DOHH2 (cell line): ENCODE results near the gene DISC1.

Source experiments
- H3F3A ChIP-seq: fragments of 200-600 bp; sonication (generic), shearing (Covaris generic); 2 replicates; pipeline ENCODE4 v1.6.0; 2016; ENCODE audit warnings: antibody characterized with exemption, mild to moderate bottlenecking; ENCODE audit not compliant: control insufficient read depth, insufficient read depth
- H3K27ac ChIP-seq: fragments of 200-600 bp; sonication (generic); 2 replicates; pipeline ENCODE4 v1.5.1; 2014; ENCODE audit warnings: low read depth, mild to moderate bottlenecking, low read length, moderate library complexity
- H3K27me3 ChIP-seq: fragments of 200-600 bp; sonication (generic); 2 replicates; pipeline ENCODE4 v1.6.1; 2014; ENCODE audit warnings: mild to moderate bottlenecking, low read length, mixed read lengths; ENCODE audit not compliant: control insufficient read depth
- H3K36me3 ChIP-seq: fragments of 200-600 bp; sonication (generic); 2 replicates; pipeline ENCODE4 v1.6.1; 2014; ENCODE audit warnings: mild to moderate bottlenecking, low read length, moderate library complexity, mixed read lengths; ENCODE audit not compliant: control insufficient read depth
- H3K4me1 ChIP-seq: fragments of 200-600 bp; sonication (generic); 2 replicates; pipeline ENCODE4 v1.6.1; 2014; ENCODE audit warnings: mild to moderate bottlenecking, low read length, mixed read lengths; ENCODE audit not compliant: control insufficient read depth
- H3K4me2 ChIP-seq: fragments of 200-600 bp; sonication (generic); 2 replicates; pipeline ENCODE4 v1.6.0; 2014; ENCODE audit warnings: mild to moderate bottlenecking, low read length, moderate library complexity
- H3K4me3 ChIP-seq: fragments of 200-600 bp; sonication (generic); 2 replicates; pipeline ENCODE4 v1.5.1; 2014; ENCODE audit warnings: mild to moderate bottlenecking, low read length, mixed read lengths
- H3K79me2 ChIP-seq: fragments of 200-600 bp; sonication (generic); 2 replicates; pipeline ENCODE4 v1.6.1; 2014; ENCODE audit warnings: mild to moderate bottlenecking, low read length, mixed read lengths; ENCODE audit not compliant: control insufficient read depth
- H3K9me2 ChIP-seq: fragments of 200-600 bp; sonication (generic); replicated peaks from 2 replicates; pipeline ENCODE4 v1.6.1; 2014; ENCODE audit warnings: mild to moderate bottlenecking, low read length, mixed read lengths; ENCODE audit not compliant: control insufficient read depth
- H3K9me3 ChIP-seq: fragments of 200-600 bp; sonication (generic); 2 replicates; pipeline ENCODE4 v1.6.1; 2014; ENCODE audit warnings: antibody characterized with exemption, low read length, mixed read lengths; ENCODE audit not compliant: control insufficient read depth, insufficient read depth
- H4K20me1 ChIP-seq: fragments of 200-600 bp; sonication (generic); 2 replicates; pipeline ENCODE4 v1.6.0; 2014; ENCODE audit warnings: low read depth, mild to moderate bottlenecking, antibody characterized with exemption, low read length, moderate library complexity; ENCODE audit not compliant: control insufficient read depth, insufficient read depth
- CTCF ChIP-seq: fragments of 200-600 bp; sonication (generic); IDR thresholded peaks from one replicate; pipeline ENCODE4 v1.5.1; 2014; ENCODE audit warnings: antibody characterized with exemption, mild to moderate bottlenecking, low read depth, low read length; ENCODE audit not compliant: poor library complexity, severe bottlenecking
- EZH2phosphoT487 ChIP-seq: fragments of 200-600 bp; sonication (generic); IDR thresholded peaks from 2 replicates; pipeline ENCODE4 v1.6.1; 2017; ENCODE audit warnings: borderline replicate concordance, mild to moderate bottlenecking, antibody characterized with exemption, low read length, moderate library complexity, mixed read lengths

Gene DISC1

DNA sequence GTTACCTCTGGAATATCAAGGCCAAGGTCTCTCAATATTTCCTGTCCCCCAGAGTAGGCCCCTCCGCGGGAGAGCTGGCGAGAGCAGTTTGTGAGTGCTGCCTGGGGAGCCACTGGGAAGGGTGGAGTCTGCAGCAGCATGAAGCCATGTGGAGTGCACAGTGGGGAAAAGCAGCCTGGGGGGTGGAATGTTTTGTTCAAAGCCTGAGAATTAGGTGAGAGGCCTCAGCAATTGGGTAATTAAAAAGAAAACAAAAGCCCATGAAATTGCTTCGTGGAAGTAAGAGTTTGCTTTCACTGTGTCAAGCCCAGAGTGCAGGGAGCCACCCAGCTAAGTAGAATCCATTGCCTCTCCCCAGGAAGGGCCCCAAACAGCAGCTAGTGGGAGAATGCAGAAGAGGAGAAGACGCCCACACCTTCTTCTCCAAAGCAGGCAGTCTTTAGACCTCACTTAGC, 30.2 kb upstream of the DISC1 start:
- no peaks in the 10 kb centered on the region for H3K36me3 ChIP-seq
- no peak for TF ChIP-seq CTCF
- TF ChIP-seq EZH2phosphoT487: no peak
- H3K4me3 ChIP-seq: no peak overlapping the region
- H3K9me3 ChIP-seq: no peaks in the 10 kb centered on the region
- no peaks in the 10 kb centered on the region for H3K27me3 ChIP-seq
- no peaks in the 10 kb centered on the region for H4K20me1 ChIP-seq
- H3F3A ChIP-seq: no peaks in the 10 kb centered on the region
- H3K79me2 ChIP-seq: no peaks in the 10 kb centered on the region
- H3K27ac ChIP-seq: no peak overlapping the region
- H3K4me1 ChIP-seq: no peaks in the 10 kb centered on the region
- H3K4me2 ChIP-seq: no peak overlapping the region
- no peaks in the 10 kb centered on the region for H3K9me2 ChIP-seq

- H3K9me2 ChIP-seq: no peaks in the 10 kb centered on the region
- H3K36me3 ChIP-seq: no peaks in the 10 kb centered on the region
- no peak overlapping the region for H3K27ac ChIP-seq
- H3K4me3 ChIP-seq: no peak overlapping the region
- H3K4me1 ChIP-seq: no peaks in the 10 kb centered on the region
- H4K20me1 ChIP-seq: no peaks in the 10 kb centered on the region
- no peaks in the 10 kb centered on the region for H3K79me2 ChIP-seq
- 0 out of 2 replicates have a peak, but pooled peaks cover 5% of the 10 kb centered on the region for H3K27me3 ChIP-seq
- TF ChIP-seq EZH2phosphoT487 (no peak), CTCF (no peak)
- H3K9me3 ChIP-seq: no peaks in the 10 kb centered on the region
- no peaks in the 10 kb centered on the region for H3F3A ChIP-seq
- H3K4me2 ChIP-seq: no peak overlapping the region
Measured at GRCh38 chr1:231597971-231598370, 28.6 kb upstream of the DISC1 start.

DNA sequence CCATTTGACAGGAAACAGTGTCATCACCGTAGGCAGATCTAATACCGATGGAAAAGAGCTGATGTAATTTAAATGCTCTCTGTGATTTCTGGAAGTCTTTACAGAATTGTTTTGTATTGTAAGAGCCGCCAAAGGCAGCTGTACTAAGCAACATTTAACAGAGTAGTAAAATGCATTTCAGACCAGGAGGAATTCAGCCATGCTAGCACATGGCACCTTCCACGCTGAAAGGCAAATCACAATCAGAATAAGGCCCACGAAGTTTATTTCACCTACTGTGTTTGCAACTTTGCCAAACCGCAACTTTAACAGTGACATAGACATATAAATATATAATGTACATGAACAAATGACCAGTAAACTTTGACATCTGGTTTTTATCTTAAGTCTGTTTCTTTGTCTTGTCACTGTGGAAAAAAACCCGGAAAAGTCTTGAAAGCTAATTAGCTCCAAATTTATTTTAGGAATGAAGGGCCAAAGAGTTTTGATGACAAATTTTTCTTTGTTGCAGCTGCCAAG, 26.1 kb upstream of the DISC1 start:
- H3K27ac ChIP-seq: no peak overlapping the region
- no peaks in the 10 kb centered on the region for H3K36me3 ChIP-seq
- TF ChIP-seq EZH2phosphoT487 (no peak), CTCF (no peak)
- H3K27me3 ChIP-seq: peaks cover 12% of the 10 kb centered on the region; the same call in 1 of the 2 replicates
- no peaks in the 10 kb centered on the region for H4K20me1 ChIP-seq
- no peaks in the 10 kb centered on the region for H3K9me2 ChIP-seq
- no peak overlapping the region for H3K4me2 ChIP-seq
- H3K4me1 ChIP-seq: peaks cover 6% of the 10 kb centered on the region; the same call in 1 of the 2 replicates
- H3K79me2 ChIP-seq: no peaks in the 10 kb centered on the region
- no peak overlapping the region for H3K4me3 ChIP-seq
- H3F3A ChIP-seq: no peaks in the 10 kb centered on the region
- no peaks in the 10 kb centered on the region for H3K9me3 ChIP-seq
